SK-N-SH (cell line): Measurements from ENCODE around the gene AGXT2.

Source experiments
- CHD2 ChIP-seq: fragments of 150-350 bp; IDR thresholded peaks from 2 replicates; pipeline ENCODE4 v1.6.1; 2018; ENCODE audit warnings: low read length; ENCODE audit not compliant: partially characterized antibody
- CTCF ChIP-seq: fragments of 200-600 bp; sonication (generic); IDR thresholded peaks from 2 replicates; pipeline ENCODE4 v1.6.1; 2017; ENCODE audit warnings: antibody characterized with exemption, mild to moderate bottlenecking, moderate library complexity
- EP300 ChIP-seq, 2 experiments: IDR thresholded peaks; 2 replicates each; pipeline versions ENCODE4 v1.4.0 to v1.6.1; 2012; ENCODE audit warnings: borderline replicate concordance in 1 of 2, low read depth in 1 of 2, low read length in 1 of 2
- FOXM1 ChIP-seq: IDR thresholded peaks from 2 replicates; pipeline ENCODE4 v1.4.0; 2012; ENCODE audit warnings: low read depth, mild to moderate bottlenecking
- GABPA ChIP-seq: IDR thresholded peaks from 2 replicates; pipeline ENCODE4 v1.4.0; 2012; ENCODE audit warnings: low read depth, mild to moderate bottlenecking
- GATA2 ChIP-seq: sonication (generic); formaldehyde crosslinking; IDR thresholded peaks from 2 replicates; pipeline ENCODE4 v1.5.0; 2020; ENCODE audit warnings: mild to moderate bottlenecking, missing genetic modification reagents
- MAX ChIP-seq: IDR thresholded peaks from 2 replicates; pipeline ENCODE4 v1.4.0; 2012; ENCODE audit warnings: low read depth
- POLR2AphosphoS5 ChIP-seq: IDR thresholded peaks from 2 replicates; pipeline ENCODE4 v1.6.1; 2012; ENCODE audit warnings: low read depth, low read length
- RFX5 ChIP-seq: IDR thresholded peaks from 2 replicates; pipeline ENCODE4 v1.6.1; 2012; ENCODE audit warnings: mild to moderate bottlenecking, improper control_type of control experiment, low read length
- SMC3 ChIP-seq: IDR thresholded peaks from 2 replicates; pipeline ENCODE4 v1.6.1; 2012; ENCODE audit warnings: low read depth, low read length, improper control_type of control experiment
- TEAD4 ChIP-seq: IDR thresholded peaks from 2 replicates; pipeline ENCODE4 v1.4.0; 2012; ENCODE audit warnings: mild to moderate bottlenecking, borderline replicate concordance; ENCODE audit not compliant: insufficient read depth
- USF1 ChIP-seq: IDR thresholded peaks from 2 replicates; pipeline ENCODE4 v1.4.0; 2012; ENCODE audit warnings: low read depth, borderline replicate concordance
- USF2 ChIP-seq: fragments of 150-350 bp; IDR thresholded peaks from 2 replicates; pipeline ENCODE4 v1.6.1; 2017; ENCODE audit warnings: antibody characterized with exemption, low read length, low read depth, borderline replicate concordance
- ZBTB33 ChIP-seq: IDR thresholded peaks from 2 replicates; pipeline ENCODE4 v1.4.0; 2012; ENCODE audit warnings: low read depth, borderline replicate concordance

- TF ChIP-seq FOXM1, result no peak
- TF ChIP-seq GATA2, result no peak
- TF ChIP-seq SMC3, result peak; percentile 62
- TF ChIP-seq USF1, result no peak
- TF ChIP-seq RFX5, result no peak
- no peak for TF ChIP-seq ZBTB33
- peak; percentile 94 for TF ChIP-seq CTCF
- TF ChIP-seq USF2, result no peak
- no peak for TF ChIP-seq CHD2
- no peak for TF ChIP-seq MAX
- no peak for TF ChIP-seq POLR2AphosphoS5
- no peak for TF ChIP-seq TEAD4
- no peak for TF ChIP-seq EP300 (IDR thresholded peaks at IDR 0.05; ENCODE audit: borderline replicate concordance in 1 of 2, low read depth in 1 of 2, low read length in 1 of 2)
- no peak for TF ChIP-seq GABPA
These were observed 44.5 kb downstream of the AGXT2 start for GRCh38 chr5:35003018-35003957.
